Measurements from ENCODE around the gene SLC35D1. TPM values are rescaled to one million over a fixed set of nuclear protein-coding genes. Genes with fewer than 3 reads are reported as not detected.
"Not testable (repeated sequence)": the region's sequence is repeated elsewhere in the genome, so short reads cannot be mapped to it uniquely, and the experiment has no call there.

The SLC35D1 gene
- total RNA-seq, 1 donor from 2014 or later, result 14.8 TPM

- no peak overlapping the region for H3K4me3 Mint-ChIP-seq (ENCODE audit: low read depth)
- intact Hi-C loops (cut with micrococcal nuclease), result loop anchor here (5.0 kb wide), 1 partner anchor 52 kb away; the partner anchor contains the start of gene SLC35D1
Observed at GRCh38 chr1:66999640-67000400, 54.1 kb downstream of the SLC35D1 start.

GRCh38 chr1:66998972-66999371 is 55.0 kb downstream of the SLC35D1 start:
- no peak overlapping the region for H3K27ac Mint-ChIP-seq
- peaks cover 15% of the 10 kb centered on the region for H3K4me1 Mint-ChIP-seq (ENCODE audit: low read depth)
- intact Hi-C loops (cut with micrococcal nuclease), result loop anchor here (5.0 kb wide), 1 partner anchor 53 kb away; the partner anchor contains the start of gene SLC35D1
- no peak overlapping the region for H3K4me3 Mint-ChIP-seq (ENCODE audit: low read depth)
- peaks cover 32% of the 10 kb centered on the region for H3K36me3 Mint-ChIP-seq (ENCODE audit: low read depth)
- H3K9me3 Mint-ChIP-seq, result no peaks in the 10 kb centered on the region
- no peaks in the 10 kb centered on the region for H3K27me3 Mint-ChIP-seq (ENCODE audit: low read depth)
- DNase-seq (ENCODE audit: low spot score), result no peak

More at GRCh38 chr1:66999640-67000400, 54.1 kb downstream of the SLC35D1 start:
- no peak for DNase-seq (ENCODE audit: low spot score)
- peaks cover 35% of the 10 kb centered on the region for H3K36me3 Mint-ChIP-seq (ENCODE audit: low read depth)
- H3K4me1 Mint-ChIP-seq (ENCODE audit: low read depth), result peaks cover 15% of the 10 kb centered on the region
- H3K27me3 Mint-ChIP-seq (ENCODE audit: low read depth), result no peaks in the 10 kb centered on the region
- no peaks in the 10 kb centered on the region for H3K9me3 Mint-ChIP-seq
- H3K27ac Mint-ChIP-seq, result no peak overlapping the region

GRCh38 chr1:66996018-66996682 is 57.8 kb downstream of the SLC35D1 start:
- peaks cover 14% of the 10 kb centered on the region for H3K36me3 Mint-ChIP-seq (ENCODE audit: low read depth)

GRCh38 chr1:66993076-66993475 is 60.9 kb downstream of the SLC35D1 start:
- intact Hi-C loops (cut with micrococcal nuclease), result no loop called here
- Mint-ChIP-seq H3K4me3 (ENCODE audit: low read depth) (no peak overlapping the region), H3K4me1 (ENCODE audit: low read depth) (peaks cover 6% of the 10 kb centered on the region), H3K27me3 (ENCODE audit: low read depth) (no peaks in the 10 kb centered on the region), H3K9me3 (no peaks in the 10 kb centered on the region), H3K27ac (no peak overlapping the region), H3K36me3 (ENCODE audit: low read depth) (peaks cover 31% of the 10 kb centered on the region)
- DNase-seq (ENCODE audit: low spot score), result no peak

More at GRCh38 chr1:66996018-66996682, 57.8 kb downstream of the SLC35D1 start:
- Mint-ChIP-seq H3K27ac (no peak overlapping the region), H3K27me3 (ENCODE audit: low read depth) (no peaks in the 10 kb centered on the region), H3K9me3 (no peaks in the 10 kb centered on the region), H3K4me3 (ENCODE audit: low read depth) (no peak overlapping the region), H3K4me1 (ENCODE audit: low read depth) (peaks cover 15% of the 10 kb centered on the region)
- peak; percentile 49 for DNase-seq (ENCODE audit: low spot score)
- intact Hi-C loops (cut with micrococcal nuclease), result loop anchor here (1.0 to 5.0 kb wide), 5 partner anchors 56 to 504 kb away; partner anchors contain the start of gene SLC35D1

GRCh38 chr1:66985835-66986234 is 68.1 kb downstream of the SLC35D1 start:
- H3K4me1 Mint-ChIP-seq (ENCODE audit: low read depth), result peaks cover 23% of the 10 kb centered on the region
- intact Hi-C loops (cut with micrococcal nuclease), result loop anchor here (10.0 kb wide), 1 partner anchor 349 kb away; no protein-coding TSS in a partner anchor
- DNase-seq (ENCODE audit: low spot score), result no peak

GRCh38 chr1:66984491-66984890 is 69.5 kb downstream of the SLC35D1 start:
- Mint-ChIP-seq H3K36me3 (ENCODE audit: low read depth) (peaks cover 63% of the 10 kb centered on the region), H3K9me3 (no peaks in the 10 kb centered on the region), H3K4me3 (ENCODE audit: low read depth) (no peak overlapping the region), H3K27me3 (ENCODE audit: low read depth) (no peaks in the 10 kb centered on the region), H3K4me1 (ENCODE audit: low read depth) (peaks cover 27% of the 10 kb centered on the region), H3K27ac (peak overlapping the region; percentile 51)
- DNase-seq (ENCODE audit: low spot score), result no peak
- intact Hi-C loops (cut with micrococcal nuclease), result loop anchor here (10.0 kb wide), 1 partner anchor 350 kb away; no protein-coding TSS in a partner anchor

More at GRCh38 chr1:66985835-66986234, 68.1 kb downstream of the SLC35D1 start:
- no peak overlapping the region for H3K27ac Mint-ChIP-seq
- H3K27me3 Mint-ChIP-seq (ENCODE audit: low read depth), result no peaks in the 10 kb centered on the region
- no peaks in the 10 kb centered on the region for H3K9me3 Mint-ChIP-seq
- H3K36me3 Mint-ChIP-seq (ENCODE audit: low read depth), result peaks cover 67% of the 10 kb centered on the region
- no peak overlapping the region for H3K4me3 Mint-ChIP-seq (ENCODE audit: low read depth)

GRCh38 chr1:66982561-66983260 is 71.2 kb downstream of the SLC35D1 start:
- Mint-ChIP-seq H3K36me3 (ENCODE audit: low read depth) (peaks cover 60% of the 10 kb centered on the region), H3K4me3 (ENCODE audit: low read depth) (no peak overlapping the region), H3K27ac (peak overlapping the region; percentile 1), H3K9me3 (no peaks in the 10 kb centered on the region), H3K27me3 (ENCODE audit: low read depth) (no peaks in the 10 kb centered on the region), H3K4me1 (ENCODE audit: low read depth) (peaks cover 27% of the 10 kb centered on the region)
- intact Hi-C loops (cut with micrococcal nuclease), result loop anchor here (10.0 kb wide), 1 partner anchor 352 kb away; no protein-coding TSS in a partner anchor
- no peak for DNase-seq (ENCODE audit: low spot score)

- no peaks in the 10 kb centered on the region for H3K9me3 Mint-ChIP-seq
- peak; percentile 41 for DNase-seq (ENCODE audit: low spot score)
- no peaks in the 10 kb centered on the region for H3K27me3 Mint-ChIP-seq (ENCODE audit: low read depth)
- H3K4me1 Mint-ChIP-seq (ENCODE audit: low read depth), result peaks cover 27% of the 10 kb centered on the region
- peak overlapping the region; percentile 69 for H3K27ac Mint-ChIP-seq
- intact Hi-C loops (cut with micrococcal nuclease), result loop anchor here (2.0 to 10.0 kb wide), 4 partner anchors 19 to 353 kb away; no protein-coding TSS in a partner anchor
- peak overlapping the region; percentile 69 for H3K4me3 Mint-ChIP-seq (ENCODE audit: low read depth)
- H3K36me3 Mint-ChIP-seq (ENCODE audit: low read depth), result peaks cover 61% of the 10 kb centered on the region
Observed at GRCh38 chr1:66981679-66982078, 72.3 kb downstream of the SLC35D1 start.

GRCh38 chr1:66980745-66981367 is 73.1 kb downstream of the SLC35D1 start:
- peak overlapping the region; percentile 69 for H3K27ac Mint-ChIP-seq
- H3K27me3 Mint-ChIP-seq (ENCODE audit: low read depth), result no peaks in the 10 kb centered on the region
- peaks cover 27% of the 10 kb centered on the region for H3K4me1 Mint-ChIP-seq (ENCODE audit: low read depth)
- no peak for DNase-seq (ENCODE audit: low spot score)
- no peaks in the 10 kb centered on the region for H3K9me3 Mint-ChIP-seq
- H3K36me3 Mint-ChIP-seq (ENCODE audit: low read depth), result peaks cover 60% of the 10 kb centered on the region
- intact Hi-C loops (cut with micrococcal nuclease), result loop anchor here (2.0 to 10.0 kb wide), 4 partner anchors 18 to 354 kb away; no protein-coding TSS in a partner anchor
- H3K4me3 Mint-ChIP-seq (ENCODE audit: low read depth), result peak overlapping the region; percentile 69

- H3K36me3 Mint-ChIP-seq (ENCODE audit: low read depth), result peaks cover 66% of the 10 kb centered on the region
- not testable (repeated sequence) for H3K27me3 Mint-ChIP-seq (ENCODE audit: low read depth); H3K9me3 Mint-ChIP-seq; H3K27ac Mint-ChIP-seq; DNase-seq (ENCODE audit: low spot score); H3K4me3 Mint-ChIP-seq (ENCODE audit: low read depth)
- intact Hi-C loops (cut with micrococcal nuclease), result loop anchor here (2.0 to 10.0 kb wide), 4 partner anchors 17 to 355 kb away; no protein-coding TSS in a partner anchor
- H3K4me1 Mint-ChIP-seq (ENCODE audit: low read depth), result peaks cover 26% of the 10 kb centered on the region
Observed at GRCh38 chr1:66979621-66980020, 74.3 kb downstream of the SLC35D1 start.

GRCh38 chr1:66978201-66978600 is 75.7 kb downstream of the SLC35D1 start:
- no peaks in the 10 kb centered on the region for H3K9me3 Mint-ChIP-seq
- DNase-seq (ENCODE audit: low spot score), result no peak
- H3K36me3 Mint-ChIP-seq (ENCODE audit: low read depth), result peaks cover 61% of the 10 kb centered on the region
- peaks cover 22% of the 10 kb centered on the region for H3K4me1 Mint-ChIP-seq (ENCODE audit: low read depth)
- intact Hi-C loops (cut with micrococcal nuclease), result no loop called here
- H3K4me3 Mint-ChIP-seq (ENCODE audit: low read depth), result no peak overlapping the region
- H3K27ac Mint-ChIP-seq, result no peak overlapping the region
- H3K27me3 Mint-ChIP-seq (ENCODE audit: low read depth), result no peaks in the 10 kb centered on the region

- no peak overlapping the region for H3K27ac Mint-ChIP-seq
- no peaks in the 10 kb centered on the region for H3K27me3 Mint-ChIP-seq (ENCODE audit: low read depth)
- peaks cover 18% of the 10 kb centered on the region for H3K9me3 Mint-ChIP-seq
- DNase-seq (ENCODE audit: low spot score), result no peak
- intact Hi-C loops (cut with micrococcal nuclease), result no loop called here
- H3K4me1 Mint-ChIP-seq (ENCODE audit: low read depth), result peaks cover 21% of the 10 kb centered on the region
- H3K4me3 Mint-ChIP-seq (ENCODE audit: low read depth), result no peak overlapping the region
- H3K36me3 Mint-ChIP-seq (ENCODE audit: low read depth), result peaks cover 80% of the 10 kb centered on the region
Observed at GRCh38 chr1:66968574-66968973, 85.4 kb downstream of the SLC35D1 start.

All from activated T-helper 2 cell treated with anti-CD3 and anti-CD28 coated beads, Interferon-gamma antibody, Interleukin-2, Interleukin-4, amounts not matched to agents 10 μg/mL and 5 μg/mL and 100 μg/mL, durations not matched to agents 14 hours and 24 hours and 36 hours (primary cell).